ENCODE data around the gene ZNF496.

GRCh38 chr1:247345881-247346280 lies 14.2 kb upstream of the ZNF496 start:
- no peak for TF ChIP-seq EZH2 (IDR thresholded peaks at IDR 0.05; ENCODE audit: borderline replicate concordance, low read length)
- no peak for TF ChIP-seq CTCF (IDR thresholded peaks at IDR 0.05; ENCODE audit: low read length)
